ENCODE measurements around the gene DAAM2. TPM values are rescaled to one million over a fixed set of nuclear protein-coding genes. Genes with fewer than 3 reads are reported as not detected.

Gene DAAM2
- polyA plus RNA-seq, 1 donor (not counting 4 experiments of a cell fraction or from before 2014, with no cell fraction given), result not detected

DNA sequence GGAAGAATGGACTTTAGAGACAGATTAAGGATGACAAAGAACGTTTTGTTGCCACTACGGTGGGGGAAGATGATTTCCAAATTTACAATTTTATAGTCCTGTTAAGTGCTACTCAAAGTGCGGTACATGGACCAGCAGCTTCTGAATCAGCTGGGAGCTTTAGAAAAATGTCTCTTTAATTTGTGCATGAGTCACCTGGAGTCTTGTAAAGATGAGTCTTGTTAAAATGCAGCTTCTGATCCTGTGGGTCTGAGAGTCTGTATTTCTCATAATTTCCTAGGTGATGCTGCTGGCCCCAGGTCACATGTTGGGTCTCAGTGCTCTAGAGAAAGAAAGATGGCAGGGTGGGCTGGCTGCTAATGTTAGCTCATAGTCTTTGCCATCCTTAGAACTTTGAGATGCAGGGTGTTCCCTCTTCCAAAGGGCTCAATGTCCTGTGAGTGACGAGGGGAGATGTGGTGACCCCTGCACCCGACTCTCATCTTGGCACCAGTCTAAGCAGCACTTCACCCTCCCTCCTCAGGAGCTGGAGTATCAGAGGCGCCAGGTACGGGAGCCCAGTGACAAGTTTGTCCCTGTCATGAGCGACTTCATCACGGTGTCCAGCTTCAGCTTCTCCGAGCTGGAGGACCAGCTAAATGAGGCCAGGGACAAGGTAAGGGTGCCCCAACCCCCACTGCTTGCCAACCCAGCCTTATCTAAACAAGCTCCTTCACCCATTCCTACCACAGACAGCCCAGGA is 107.5 kb downstream of the DAAM2 start:
- H3K4me1 ChIP-seq (ENCODE audit: control insufficient read depth, extremely low read depth, insufficient read depth, low read length), result no peaks in the 10 kb centered on the region
- no peak overlapping the region for H2AFZ ChIP-seq (ENCODE audit: control insufficient read depth, low read length)
- no peak overlapping the region for H3K27ac ChIP-seq (ENCODE audit: control insufficient read depth, insufficient read depth, low read length)
- no peak for TF ChIP-seq EZH2 (IDR thresholded peaks at IDR 0.05; ENCODE audit: low read length)
- TF ChIP-seq, protein P1, sequence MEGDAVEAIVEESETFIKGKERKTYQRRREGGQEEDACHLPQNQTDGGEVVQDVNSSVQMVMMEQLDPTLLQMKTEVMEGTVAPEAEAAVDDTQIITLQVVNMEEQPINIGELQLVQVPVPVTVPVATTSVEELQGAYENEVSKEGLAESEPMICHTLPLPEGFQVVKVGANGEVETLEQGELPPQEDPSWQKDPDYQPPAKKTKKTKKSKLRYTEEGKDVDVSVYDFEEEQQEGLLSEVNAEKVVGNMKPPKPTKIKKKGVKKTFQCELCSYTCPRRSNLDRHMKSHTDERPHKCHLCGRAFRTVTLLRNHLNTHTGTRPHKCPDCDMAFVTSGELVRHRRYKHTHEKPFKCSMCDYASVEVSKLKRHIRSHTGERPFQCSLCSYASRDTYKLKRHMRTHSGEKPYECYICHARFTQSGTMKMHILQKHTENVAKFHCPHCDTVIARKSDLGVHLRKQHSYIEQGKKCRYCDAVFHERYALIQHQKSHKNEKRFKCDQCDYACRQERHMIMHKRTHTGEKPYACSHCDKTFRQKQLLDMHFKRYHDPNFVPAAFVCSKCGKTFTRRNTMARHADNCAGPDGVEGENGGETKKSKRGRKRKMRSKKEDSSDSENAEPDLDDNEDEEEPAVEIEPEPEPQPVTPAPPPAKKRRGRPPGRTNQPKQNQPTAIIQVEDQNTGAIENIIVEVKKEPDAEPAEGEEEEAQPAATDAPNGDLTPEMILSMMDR (optimal IDR thresholded peaks at IDR 0.05 in 1 of 3, IDR thresholded peaks at IDR 0.05 in 1 of 3, conservative IDR thresholded peaks at IDR 0.05 in 1 of 3; ENCODE audit: extremely low read depth in 1 of 3, insufficient read depth in 2 of 3, low read length in 3 of 3), result no peak
- no peak overlapping the region for H3K9ac ChIP-seq (ENCODE audit: control insufficient read depth, extremely low read depth, insufficient read depth, low read length)
- H3K4me3 ChIP-seq (ENCODE audit: control insufficient read depth in 2 of 3, extremely low read depth in 1 of 3, insufficient read depth in 2 of 3, low read depth in 1 of 3, low read length in 3 of 3), result no peak overlapping the region
- H3K79me2 ChIP-seq (ENCODE audit: control insufficient read depth, insufficient read depth, low read length), result no peaks in the 10 kb centered on the region
- no peaks in the 10 kb centered on the region for H4K20me1 ChIP-seq (ENCODE audit: control insufficient read depth, extremely low read depth, insufficient read depth, low read length)
- H3K27me3 ChIP-seq (ENCODE audit: control insufficient read depth, extremely low read depth, insufficient read depth, low read length), result no peaks in the 10 kb centered on the region
- H3K36me3 ChIP-seq (ENCODE audit: control insufficient read depth in 2 of 2, extremely low read depth in 1 of 2, insufficient read depth in 2 of 2, low read length in 2 of 2), result no peaks in the 10 kb centered on the region
- DNase-seq (ENCODE audit: low read depth, low spot score) (no peak), FAIRE-seq (no peak)
- dilution Hi-C loops (cut with MboI; ENCODE audit: extremely low pct_ligation_motif_present, low sequenced_read_pairs), result no loop called here
- no peaks in the 10 kb centered on the region for H3K9me3 ChIP-seq (ENCODE audit: control insufficient read depth, low read depth, low read length)
- H3K4me2 ChIP-seq (ENCODE audit: control insufficient read depth, extremely low read depth, insufficient read depth, low read depth, low read length), result no peak overlapping the region
- H3K9me1 ChIP-seq (ENCODE audit: control insufficient read depth, extremely low read depth, insufficient read depth, low read length), result no peaks in the 10 kb centered on the region

DNA sequence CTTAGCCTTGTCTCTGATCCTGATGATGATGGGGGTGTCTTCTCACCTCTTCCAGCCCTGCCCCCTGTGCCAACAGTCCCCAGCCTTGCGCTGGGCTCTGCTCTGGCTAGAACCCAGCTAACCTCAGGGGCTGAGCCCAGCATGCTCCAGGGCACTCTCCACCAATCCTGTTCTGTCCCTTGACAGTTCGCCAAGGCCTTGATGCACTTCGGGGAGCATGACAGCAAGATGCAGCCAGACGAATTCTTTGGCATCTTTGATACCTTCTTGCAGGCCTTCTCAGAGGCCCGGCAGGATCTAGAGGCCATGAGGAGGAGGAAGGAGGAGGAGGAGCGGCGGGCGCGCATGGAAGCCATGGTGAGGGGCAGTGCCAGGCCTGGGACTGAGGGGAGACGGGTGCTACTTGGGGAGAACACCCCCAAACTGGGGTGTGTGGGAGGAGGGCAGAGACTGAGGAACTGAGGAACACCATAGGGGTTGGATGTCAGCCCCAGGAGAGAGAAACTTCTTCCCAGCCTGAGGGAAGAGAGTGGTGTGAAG is 109.0 kb downstream of the DAAM2 start:
- Histone ChIP-seq H4K20me1 (ENCODE audit: control insufficient read depth, extremely low read depth, insufficient read depth, low read length) (no peaks in the 10 kb centered on the region), H3K9me1 (ENCODE audit: control insufficient read depth, extremely low read depth, insufficient read depth, low read length) (no peaks in the 10 kb centered on the region), H3K9ac (ENCODE audit: control insufficient read depth, extremely low read depth, insufficient read depth, low read length) (no peak overlapping the region), H2AFZ (ENCODE audit: control insufficient read depth, low read length) (no peak overlapping the region), H3K27me3 (ENCODE audit: control insufficient read depth, extremely low read depth, insufficient read depth, low read length) (no peaks in the 10 kb centered on the region), H3K27ac (ENCODE audit: control insufficient read depth, insufficient read depth, low read length) (no peak overlapping the region), H3K9me3 (ENCODE audit: control insufficient read depth, low read depth, low read length) (no peaks in the 10 kb centered on the region), H3K4me3 (ENCODE audit: control insufficient read depth in 2 of 3, extremely low read depth in 1 of 3, insufficient read depth in 2 of 3, low read depth in 1 of 3, low read length in 3 of 3) (no peak overlapping the region), H3K4me2 (ENCODE audit: control insufficient read depth, extremely low read depth, insufficient read depth, low read depth, low read length) (no peak overlapping the region), H3K4me1 (ENCODE audit: control insufficient read depth, extremely low read depth, insufficient read depth, low read length) (no peaks in the 10 kb centered on the region), H3K36me3 (ENCODE audit: control insufficient read depth in 2 of 2, extremely low read depth in 1 of 2, insufficient read depth in 2 of 2, low read length in 2 of 2) (no peaks in the 10 kb centered on the region), H3K79me2 (ENCODE audit: control insufficient read depth, insufficient read depth, low read length) (no peaks in the 10 kb centered on the region)
- dilution Hi-C loops (cut with MboI; ENCODE audit: extremely low pct_ligation_motif_present, low sequenced_read_pairs), result no loop called here
- TF ChIP-seq EZH2 (IDR thresholded peaks at IDR 0.05; ENCODE audit: low read length), result no peak
- TF ChIP-seq, protein P1 (optimal IDR thresholded peaks at IDR 0.05 in 1 of 3, IDR thresholded peaks at IDR 0.05 in 1 of 3, conservative IDR thresholded peaks at IDR 0.05 in 1 of 3; ENCODE audit: extremely low read depth in 1 of 3, insufficient read depth in 2 of 3, low read length in 3 of 3), result no peak
- FAIRE-seq (no peak), DNase-seq (ENCODE audit: low read depth, low spot score) (no peak)
